Sigmoid colon (tissue), 7 donors: Measurements from ENCODE around the gene MECP2. TPM values are rescaled to one million over a fixed set of nuclear protein-coding genes. Genes with fewer than 3 reads are reported as not detected.
A peak's percentile ranks its signal among the peaks of the same experiment; 100 is the strongest.
"Not testable (repeated sequence)": the region's sequence is repeated elsewhere in the genome, so short reads cannot be mapped to it uniquely, and the experiment has no call there.

ENCODE experiments used
- DNase-seq: peaks from one replicate; pipeline ENCODE4 v3.0.0-alpha.2; 2019
- H3K27ac ChIP-seq, 4 donors: fragments of 200-600 bp; sonication (generic); one replicate each; pipeline ENCODE4 v1.5.1; 2016 to 2019; ENCODE audit warnings: mild to moderate bottlenecking in 1 of 4
- H3K27me3 ChIP-seq, 3 donors: fragments of 200-600 bp; sonication (generic); one replicate each; pipeline ENCODE4 v1.5.1; 2019; ENCODE audit warnings: mild to moderate bottlenecking in 1 of 3
- H3K36me3 ChIP-seq, 4 donors: fragments of 200-600 bp; sonication (generic); one replicate each; pipeline ENCODE4 v1.5.1; 2016 to 2019
- H3K4me1 ChIP-seq, 4 donors: fragments of 200-600 bp; sonication (generic); one replicate each; pipeline ENCODE4 v1.5.1; 2017 to 2019
- H3K4me3 ChIP-seq, 4 donors: fragments of 200-600 bp; sonication (generic); one replicate each; pipeline ENCODE4 v1.5.1; 2017 to 2019; ENCODE audit warnings: mild to moderate bottlenecking in 2 of 4, moderate library complexity in 1 of 4
- H3K9me3 ChIP-seq, 4 donors: fragments of 200-600 bp in 3 of 4; sonication (generic) in 3 of 4; one replicate each; pipeline versions ENCODE4 v1.5.1 to v1.6.1; 2013 to 2019
- CTCF ChIP-seq, 4 experiments: fragments of 450-650 bp in 3 of 4; fragments of 200-600 bp in 1 of 4; IDR thresholded peaks; one replicate each; pipeline ENCODE4 v1.5.1; 2016 to 2019; ENCODE audit warnings: antibody characterized with exemption in 4 of 4, mild to moderate bottlenecking in 3 of 4, moderate library complexity in 2 of 4
- EP300 ChIP-seq, 4 donors: sonication (generic); formaldehyde crosslinking; IDR thresholded peaks; one replicate each; pipeline ENCODE4 v1.6.1; 2017; ENCODE audit warnings: antibody characterized with exemption in 4 of 4
- POLR2A ChIP-seq, 2 donors: fragments of 450-650 bp; IDR thresholded peaks; one replicate each; pipeline ENCODE4 v1.6.1; 2016; ENCODE audit warnings: antibody characterized with exemption in 2 of 2, mild to moderate bottlenecking in 2 of 2, moderate library complexity in 2 of 2
- POLR2AphosphoS5 ChIP-seq, 4 donors: sonication (generic); formaldehyde crosslinking; IDR thresholded peaks; one replicate each; pipeline ENCODE4 v1.6.1; 2017; ENCODE audit warnings: antibody characterized with exemption in 4 of 4
- WGBS, 2 donors: extraction: QIAGEN DNeasy Blood & Tissue Kit; methylation state at CpG; one replicate each; pipeline ENCODE4 v1.1.7; 2013; 5-methylcytosine and 5-hydroxymethylcytosine counted together
- intact Hi-C: fragments of 100-400 bp; cut with DNase I; formaldehyde crosslinking; loops from one replicate; pipeline ENCODE4 v1.15.1; 2023
- polyA plus RNA-seq, 3 donors: library from polyadenylated mRNA; stranded (reverse); fragments of 200-250 nt; gene quantifications; one replicate each; pipeline ENCODE4 v1.2.3, GENCODE V29; 2013
- total RNA-seq, 4 donors: library from RNA; depleted of rRNA; stranded (reverse); fragments of >200 nt; gene quantifications; one replicate each; pipeline ENCODE4 v1.1.0, GENCODE V29; 2016
- donor health status: healthy with polysubstance abuse.
- donor health status: Bipolar disorder and iron deficiency.
- donor health status: healthy.

The MECP2 gene
- total and polyA plus RNA-seq, 7 donors = 14.4 to 57.9 (median 43.9) TPM

GRCh38 chrX:153983321-153983801, 114.2 kb downstream of the MECP2 start:
- WGBS, 2 donors = 73 to 88% methylated on average over 12 of the region's 12 CpGs
- Histone ChIP-seq H3K36me3 (no peaks in the 10 kb centered on the region), H3K4me3 (no peak overlapping the region), H3K4me1 (no peaks in the 10 kb centered on the region), H3K27ac (no peak overlapping the region), H3K9me3 (no peaks in the 10 kb centered on the region), H3K27me3 (no peaks in the 10 kb centered on the region)
- intact Hi-C loops = no loop called here
- TF ChIP-seq POLR2AphosphoS5 (IDR thresholded peaks at IDR 0.05) (no peak), POLR2A (IDR thresholded peaks at IDR 0.05) (no peak), EP300 (IDR thresholded peaks at IDR 0.05) (no peak), CTCF (IDR thresholded peaks at IDR 0.05) (no peak)
- DNase-seq = no peak

- no peak overlapping the region for H3K27ac ChIP-seq
- DNase-seq = no peak
- no peaks in the 10 kb centered on the region for H3K27me3 ChIP-seq
- TF ChIP-seq EP300 (IDR thresholded peaks at IDR 0.05) = no peak
- TF ChIP-seq POLR2A (IDR thresholded peaks at IDR 0.05) = no peak
- TF ChIP-seq CTCF (IDR thresholded peaks at IDR 0.05) = no peak
- no peak for TF ChIP-seq POLR2AphosphoS5 (IDR thresholded peaks at IDR 0.05)
- no peaks in the 10 kb centered on the region for H3K36me3 ChIP-seq
- no peak overlapping the region for H3K4me3 ChIP-seq
- intact Hi-C loops = no loop called here
- WGBS, 2 donors = 73 to 89% methylated on average over 52 of the region's 52 CpGs
- no peaks in the 10 kb centered on the region for H3K9me3 ChIP-seq
- no peaks in the 10 kb centered on the region for H3K4me1 ChIP-seq
Observed at GRCh38 chrX:153981771-153982533, 115.6 kb downstream of the MECP2 start.

GRCh38 chrX:153981231-153981630, 116.3 kb downstream of the MECP2 start:
- WGBS, 2 donors = 80 to 85% methylated on average over 7 of the region's 7 CpGs
- Histone ChIP-seq H3K4me3 (no peak overlapping the region), H3K27me3 (no peaks in the 10 kb centered on the region), H3K27ac (peak overlapping the region in 1 of 4 donors; percentile 3), H3K9me3 (no peaks in the 10 kb centered on the region), H3K36me3 (no peaks in the 10 kb centered on the region), H3K4me1 (no peaks in the 10 kb centered on the region)
- intact Hi-C loops = no loop called here
- no peak for DNase-seq
- no peak for TF ChIP-seq POLR2AphosphoS5 (IDR thresholded peaks at IDR 0.05)
- no peak for TF ChIP-seq POLR2A (IDR thresholded peaks at IDR 0.05)
- no peak for TF ChIP-seq EP300 (IDR thresholded peaks at IDR 0.05)
- no peak for TF ChIP-seq CTCF (IDR thresholded peaks at IDR 0.05)

GRCh38 chrX:153980394-153980793, 117.1 kb downstream of the MECP2 start:
- DNase-seq, H3K4me3 ChIP-seq, H3K27me3 ChIP-seq, H3K27ac ChIP-seq, H3K4me1 ChIP-seq, H3K9me3 ChIP-seq, H3K36me3 ChIP-seq, intact Hi-C loops: not testable (repeated sequence)
- 17 to 33% methylated on average over 9 of the region's 10 CpGs for WGBS, 2 donors

- Histone ChIP-seq H3K9me3 (no peaks in the 10 kb centered on the region), H3K27me3 (no peaks in the 10 kb centered on the region), H3K4me1 (peaks cover 0 to 17% (median 15%) of the 10 kb centered on the region in 4 donors), H3K4me3 (no peak overlapping the region), H3K27ac (peak overlapping the region; percentile 97 to 98 (median 98)), H3K36me3 (no peaks in the 10 kb centered on the region)
- DNase-seq = no peak
- TF ChIP-seq POLR2A (IDR thresholded peaks at IDR 0.05) (no peak), EP300 (IDR thresholded peaks at IDR 0.05) (no peak), POLR2AphosphoS5 (IDR thresholded peaks at IDR 0.05) (no peak), CTCF (IDR thresholded peaks at IDR 0.05) (no peak)
- intact Hi-C loops = no loop called here
- WGBS, 2 donors = 71 to 75% methylated on average over 3 of the region's 3 CpGs
Observed at GRCh38 chrX:153974726-153975286, 122.7 kb downstream of the MECP2 start.
